B cell (primary cell): ENCODE results near the gene CHRNA5.
A peak's percentile ranks its signal among the peaks of the same experiment; 100 is the strongest.

Experiments
- CTCF ChIP-seq: fragments of 200-600 bp; IDR thresholded peaks from one replicate; pipeline ENCODE4 v1.8.0; 2022; ENCODE audit warnings: antibody characterized with exemption, mild to moderate bottlenecking
- EZH2 ChIP-seq: IDR thresholded peaks from 2 replicates; pipeline ENCODE4 v1.6.1; 2012; ENCODE audit warnings: borderline replicate concordance, low read depth, mild to moderate bottlenecking, moderate library complexity, low read length; ENCODE audit not compliant: insufficient read depth, poor library complexity, severe bottlenecking

- TF ChIP-seq EZH2 = no peak
- TF ChIP-seq CTCF = peak; percentile 53
These were observed 73.5 kb downstream of the CHRNA5 start for GRCh38 chr15:78638658-78639314.
